ENCODE results near the gene LDHD. TPM values are rescaled to one million over a fixed set of nuclear protein-coding genes. Genes with fewer than 3 reads are reported as not detected.

The LDHD gene
- total RNA-seq, 1 experiment from 2014 or later, result 4.1 TPM

GRCh38 chr16:75118943-75119539, 2.5 kb upstream of the LDHD start:
- Mint-ChIP-seq H3K36me3 (ENCODE audit: insufficient read depth, unreplicated experiment) (peaks cover 7% of the 10 kb centered on the region), H3K4me3 (ENCODE audit: low read depth, unreplicated experiment) (no peak overlapping the region), H3K27ac (ENCODE audit: unreplicated experiment) (no peak overlapping the region), H3K9me3 (ENCODE audit: low read depth, unreplicated experiment) (no peaks in the 10 kb centered on the region), H3K4me1 (ENCODE audit: low read depth, unreplicated experiment) (peaks cover 12% of the 10 kb centered on the region), H3K27me3 (ENCODE audit: unreplicated experiment) (peaks cover 15% of the 10 kb centered on the region)
- intact Hi-C loops (cut with micrococcal nuclease; ENCODE audit: unreplicated experiment), result loop anchor here (10.0 kb wide), 1 partner anchor 244 kb away; no protein-coding TSS in a partner anchor
- TF ChIP-seq CTCF (IDR thresholded peaks at IDR 0.05; ENCODE audit: unreplicated experiment), result no peak
- BruUV-seq (replicated peaks), result no TSS peak
- CTCF ChIA-PET, result interaction anchor here (0.6 to 1.3 kb wide), 2 partner anchors 8 to 169 kb away, joined by 3 to 7 read pairs; no protein-coding TSS in a partner anchor
- no peak for DNase-seq

GRCh38 chr16:75116911-75117245, 298 bp upstream of the LDHD start:
- TF ChIP-seq CTCF (IDR thresholded peaks at IDR 0.05; ENCODE audit: unreplicated experiment), result no peak
- BruUV-seq (replicated peaks), result no TSS peak
- CTCF ChIA-PET, result interaction anchor here (1.0 to 1.1 kb wide), 2 partner anchors 87 to 119 kb away, joined by 3 to 9 read pairs; partner anchors contain the start of gene ZNRF1
- intact Hi-C loops (cut with micrococcal nuclease; ENCODE audit: unreplicated experiment), result loop anchor here (10.0 kb wide), 1 partner anchor 242 kb away; no protein-coding TSS in a partner anchor
- peaks cover 12% of the 10 kb centered on the region for H3K4me1 Mint-ChIP-seq (ENCODE audit: low read depth, unreplicated experiment)
- peaks cover 15% of the 10 kb centered on the region for H3K27me3 Mint-ChIP-seq (ENCODE audit: unreplicated experiment)
- H3K27ac Mint-ChIP-seq (ENCODE audit: unreplicated experiment), result peak overlapping the region; percentile 42
- no peak for DNase-seq
- H3K36me3 Mint-ChIP-seq (ENCODE audit: insufficient read depth, unreplicated experiment), result peaks cover 7% of the 10 kb centered on the region
- no peaks in the 10 kb centered on the region for H3K9me3 Mint-ChIP-seq (ENCODE audit: low read depth, unreplicated experiment)
- H3K4me3 Mint-ChIP-seq (ENCODE audit: low read depth, unreplicated experiment), result peak overlapping the region; percentile 75

DNA sequence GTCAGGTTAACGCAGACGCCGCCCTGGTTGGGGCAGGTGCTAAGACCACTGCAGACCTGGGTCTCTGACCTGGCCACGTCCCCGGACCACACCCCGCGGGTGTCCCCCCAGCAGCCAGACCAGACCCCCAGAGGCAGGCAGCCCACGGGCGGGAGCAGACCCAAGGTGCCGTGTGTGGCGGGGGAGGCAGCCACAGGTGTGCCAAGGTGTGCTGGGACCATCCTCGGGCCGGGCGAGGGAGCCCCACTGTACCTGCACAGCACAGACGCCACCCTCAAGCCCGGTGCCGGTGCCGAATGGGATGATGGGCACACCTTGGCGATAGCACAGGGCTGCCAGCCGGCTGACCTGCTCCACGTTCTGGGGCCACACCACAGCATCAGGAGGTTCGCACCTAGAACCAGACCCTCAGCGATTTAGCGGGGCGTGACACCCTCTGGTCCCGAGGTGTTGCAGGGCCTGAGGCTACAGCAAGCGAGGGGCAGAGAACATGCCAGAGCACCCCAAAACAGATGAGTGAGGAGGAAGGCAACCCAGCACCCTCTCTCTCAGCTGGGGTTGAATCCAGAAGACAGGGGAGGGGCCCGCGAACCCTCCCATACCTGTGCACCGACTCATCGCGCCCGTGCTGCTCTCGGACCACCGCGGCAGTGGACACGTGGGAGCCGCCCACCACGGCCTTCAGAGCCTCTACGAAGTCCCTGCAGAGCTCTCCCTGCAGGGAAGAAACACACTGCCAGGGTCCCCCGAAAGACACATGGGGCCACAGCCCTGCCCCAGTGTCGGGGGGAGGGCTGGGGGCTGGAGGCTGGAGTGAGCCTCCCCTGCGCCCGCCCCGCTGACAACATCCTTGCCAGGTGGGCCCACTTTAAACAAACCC, 1.4 kb downstream of the LDHD start:
- Mint-ChIP-seq H3K4me1 (ENCODE audit: low read depth, unreplicated experiment) (peaks cover 22% of the 10 kb centered on the region), H3K27ac (ENCODE audit: unreplicated experiment) (no peak overlapping the region), H3K36me3 (ENCODE audit: insufficient read depth, unreplicated experiment) (peaks cover 7% of the 10 kb centered on the region), H3K9me3 (ENCODE audit: low read depth, unreplicated experiment) (no peaks in the 10 kb centered on the region), H3K4me3 (ENCODE audit: low read depth, unreplicated experiment) (no peak overlapping the region), H3K27me3 (ENCODE audit: unreplicated experiment) (peaks cover 15% of the 10 kb centered on the region)
- no peak for TF ChIP-seq CTCF (IDR thresholded peaks at IDR 0.05; ENCODE audit: unreplicated experiment)
- intact Hi-C loops (cut with micrococcal nuclease; ENCODE audit: unreplicated experiment), result loop anchor here (10.0 kb wide), 1 partner anchor 240 kb away; no protein-coding TSS in a partner anchor
- no peak for DNase-seq
- no TSS peak for BruUV-seq (replicated peaks)
- CTCF ChIA-PET, result no interaction called here

- no peak overlapping the region for H3K27ac Mint-ChIP-seq (ENCODE audit: unreplicated experiment)
- no TSS peak for BruUV-seq (replicated peaks)
- no peak for DNase-seq
- no peak overlapping the region for H3K4me3 Mint-ChIP-seq (ENCODE audit: low read depth, unreplicated experiment)
- no peak for TF ChIP-seq CTCF (IDR thresholded peaks at IDR 0.05; ENCODE audit: unreplicated experiment)
- intact Hi-C loops (cut with micrococcal nuclease; ENCODE audit: unreplicated experiment), result loop anchor here (10.0 kb wide), 1 partner anchor 240 kb away; no protein-coding TSS in a partner anchor
- CTCF ChIA-PET, result no interaction called here
- peaks cover 12% of the 10 kb centered on the region for H3K36me3 Mint-ChIP-seq (ENCODE audit: insufficient read depth, unreplicated experiment)
- H3K4me1 Mint-ChIP-seq (ENCODE audit: low read depth, unreplicated experiment), result peaks cover 30% of the 10 kb centered on the region
- peaks cover 11% of the 10 kb centered on the region for H3K27me3 Mint-ChIP-seq (ENCODE audit: unreplicated experiment)
- H3K9me3 Mint-ChIP-seq (ENCODE audit: low read depth, unreplicated experiment), result no peaks in the 10 kb centered on the region
These were observed 2.2 kb downstream of the LDHD start for GRCh38 chr16:75114179-75114945.
